ENCODE measurements around the gene NMNAT2.
"Not testable (repeated sequence)": the region's sequence is repeated elsewhere in the genome, so short reads cannot be mapped to it uniquely, and the experiment has no call there.

Gene NMNAT2

DNA sequence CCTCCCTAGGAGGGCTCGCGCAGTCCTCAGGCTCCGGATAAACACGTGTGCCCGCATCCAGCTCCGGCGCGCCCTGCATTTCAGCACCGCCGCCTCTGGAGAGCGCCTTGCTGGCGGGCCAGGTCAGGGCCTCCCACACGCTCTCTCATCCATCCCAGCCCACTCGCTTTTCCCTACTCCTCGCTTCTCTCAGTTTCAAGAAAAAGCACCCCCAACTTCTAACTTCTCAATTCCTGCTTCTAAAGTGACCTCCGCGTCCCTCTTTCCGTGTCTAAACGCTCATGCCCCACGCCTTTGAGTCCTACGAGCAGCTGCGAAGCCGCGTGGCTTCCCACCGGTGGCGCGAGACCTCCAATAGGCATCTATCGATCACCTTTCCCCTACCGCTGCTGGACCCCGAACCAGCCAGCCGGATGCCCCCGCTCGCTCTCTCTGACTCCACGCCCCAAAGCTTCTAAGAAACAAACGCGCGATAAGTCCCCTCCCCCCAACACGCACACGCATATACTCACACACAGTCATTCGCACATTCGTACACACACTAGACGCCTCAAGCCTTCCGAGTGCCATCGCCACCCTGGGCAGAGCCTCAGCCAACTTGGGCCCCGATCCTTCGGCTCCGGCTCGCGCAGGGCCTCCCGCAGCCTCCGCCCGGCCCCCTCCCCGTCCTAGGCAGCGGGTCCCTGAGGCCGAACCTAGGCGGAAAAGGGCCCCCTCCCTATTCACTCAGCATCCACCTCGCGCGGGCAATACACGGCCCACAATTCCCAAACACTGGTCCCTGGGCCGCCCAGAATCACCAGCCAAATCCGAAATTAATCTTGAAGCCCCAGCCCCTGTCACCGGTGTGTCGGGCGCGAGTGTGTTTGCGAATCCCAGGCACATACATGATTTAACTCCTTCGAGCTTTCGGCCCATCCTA, 1.1 kb downstream of the NMNAT2 start:
- no peak for DNase-seq

DNA sequence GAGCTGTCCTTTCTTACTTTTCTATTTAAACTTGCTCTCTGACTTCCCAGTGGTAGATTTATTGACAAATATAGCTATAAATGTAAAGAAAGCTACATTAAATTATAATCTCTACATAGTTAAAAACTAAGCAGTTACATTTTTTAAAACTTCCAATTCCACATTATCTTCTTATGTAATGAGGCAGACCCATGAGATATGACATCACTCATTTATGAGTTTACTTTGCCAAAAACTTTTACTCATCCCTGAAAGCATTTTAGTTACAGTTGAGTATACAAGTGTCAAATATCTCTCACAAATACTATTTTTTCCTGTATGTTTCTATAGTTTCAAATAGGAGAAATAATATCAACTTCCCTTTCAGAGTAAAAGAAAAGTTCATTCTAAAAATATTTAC, 3.8 kb downstream of the NMNAT2 start:
- no peak for DNase-seq

- no peak for DNase-seq
These were observed 7.1 kb downstream of the NMNAT2 start for GRCh38 chr1:183411091-183411490.

- no peak for DNase-seq
These were observed 10.2 kb downstream of the NMNAT2 start for GRCh38 chr1:183407961-183408360.

DNA sequence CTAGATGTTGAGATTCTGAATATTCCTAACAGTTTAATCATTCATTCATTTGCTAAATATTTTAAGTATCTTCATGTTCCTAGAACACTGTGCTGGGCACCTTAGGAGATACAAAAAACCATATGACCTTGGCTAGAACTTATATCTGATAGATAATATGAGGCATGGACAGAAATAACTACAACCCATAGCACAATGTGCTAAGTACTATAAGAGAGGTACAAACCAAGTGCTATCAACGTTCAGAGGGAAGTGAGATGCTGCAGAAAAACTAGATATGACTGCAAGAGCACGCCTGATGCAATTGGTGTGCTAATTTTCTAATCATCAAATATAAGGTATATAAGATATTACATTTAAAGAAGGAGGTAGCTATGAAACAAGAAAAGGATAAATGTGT, 10.7 kb downstream of the NMNAT2 start:
- no peak for DNase-seq

GRCh38 chr1:183404476-183404875, 13.7 kb downstream of the NMNAT2 start:
- DNase-seq = no peak

DNA sequence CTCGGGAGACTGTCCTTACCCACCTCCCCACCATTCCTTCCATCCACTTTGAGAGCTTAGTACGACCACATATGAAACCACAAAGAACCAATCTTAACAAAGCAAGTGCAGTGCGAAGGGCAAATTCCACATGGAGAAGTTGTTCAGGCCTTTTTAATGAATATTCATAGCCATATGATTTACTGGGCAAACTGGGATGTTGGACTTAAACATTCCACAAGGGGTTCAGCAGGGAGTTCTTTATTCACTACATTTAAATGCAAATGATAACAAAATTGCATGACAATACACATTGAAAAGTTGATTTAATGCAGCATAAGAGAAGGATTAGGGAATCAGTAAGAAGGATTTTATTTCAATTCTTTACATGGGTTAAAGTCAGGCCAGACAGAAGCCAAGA, 14.7 kb downstream of the NMNAT2 start:
- no peak for DNase-seq

- not testable (repeated sequence) for DNase-seq
These were observed 16.6 kb downstream of the NMNAT2 start for GRCh38 chr1:183401565-183401964.

GRCh38 chr1:183394435-183394834, 23.7 kb downstream of the NMNAT2 start:
- no peak for DNase-seq

DNA sequence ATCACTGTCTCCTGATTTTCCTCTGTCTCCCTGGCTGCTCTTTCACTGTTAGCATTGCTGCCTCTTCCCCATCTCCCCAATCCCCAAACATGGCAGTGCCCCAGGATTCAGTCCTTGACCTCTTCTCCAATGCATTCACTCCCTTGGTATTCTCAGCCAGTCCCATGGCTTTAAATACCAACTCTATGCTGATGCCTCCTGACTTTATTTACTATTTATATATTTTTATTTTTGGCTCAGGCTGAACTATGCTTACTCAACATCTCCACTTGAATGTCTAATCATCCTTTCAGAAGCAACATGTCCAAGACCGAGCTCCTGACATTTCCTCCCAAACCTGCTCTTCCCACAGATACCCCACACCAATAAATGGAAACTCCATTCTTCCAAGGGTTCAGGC, 26.3 kb downstream of the NMNAT2 start:
- DNase-seq = no peak

DNA sequence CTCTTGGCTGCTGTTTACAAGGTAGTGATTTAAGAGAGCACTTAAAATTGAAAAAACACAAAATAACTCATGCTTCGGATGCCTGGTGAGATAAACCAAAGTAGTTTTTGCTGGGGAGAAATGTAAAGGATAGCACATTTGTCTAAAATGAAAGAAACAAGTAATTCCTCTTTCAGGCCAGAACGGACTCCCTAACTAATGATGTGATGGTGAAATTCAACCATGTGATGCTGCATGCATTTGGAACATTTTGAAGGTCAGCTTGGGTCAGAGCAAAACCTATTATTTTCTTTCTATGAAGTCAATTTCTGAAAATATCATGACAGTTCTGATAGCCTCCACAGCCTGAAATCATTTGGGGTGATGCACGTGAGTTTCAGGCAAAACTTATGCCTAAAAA, 27.6 kb downstream of the NMNAT2 start:
- DNase-seq = no peak

GRCh38 chr1:183388735-183389134, 29.4 kb downstream of the NMNAT2 start:
- DNase-seq = no peak

- DNase-seq = no peak
These were observed 32.6 kb downstream of the NMNAT2 start for GRCh38 chr1:183385340-183386144.

DNA sequence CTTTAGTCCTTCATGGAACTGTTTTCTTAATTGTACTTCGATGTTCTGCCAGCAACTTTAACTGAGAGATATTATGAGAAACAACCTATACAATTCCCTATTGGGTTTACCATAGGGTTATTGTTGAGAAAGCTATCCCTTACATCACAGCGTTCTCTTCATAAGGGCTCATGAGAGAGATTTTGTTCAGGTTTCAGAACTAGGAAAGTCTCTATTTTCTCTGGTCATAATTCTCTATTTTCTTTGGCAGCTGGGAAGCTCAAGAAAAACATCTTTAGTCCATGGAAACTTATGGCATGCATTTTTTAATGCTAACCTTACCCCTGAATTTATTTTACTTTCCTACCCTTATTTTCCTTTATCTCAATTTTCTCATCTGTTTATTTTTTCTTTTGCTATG, 38.2 kb downstream of the NMNAT2 start:
- no peak for DNase-seq

- no peak for DNase-seq
These were observed 42.8 kb downstream of the NMNAT2 start for GRCh38 chr1:183375381-183375780.

DNA sequence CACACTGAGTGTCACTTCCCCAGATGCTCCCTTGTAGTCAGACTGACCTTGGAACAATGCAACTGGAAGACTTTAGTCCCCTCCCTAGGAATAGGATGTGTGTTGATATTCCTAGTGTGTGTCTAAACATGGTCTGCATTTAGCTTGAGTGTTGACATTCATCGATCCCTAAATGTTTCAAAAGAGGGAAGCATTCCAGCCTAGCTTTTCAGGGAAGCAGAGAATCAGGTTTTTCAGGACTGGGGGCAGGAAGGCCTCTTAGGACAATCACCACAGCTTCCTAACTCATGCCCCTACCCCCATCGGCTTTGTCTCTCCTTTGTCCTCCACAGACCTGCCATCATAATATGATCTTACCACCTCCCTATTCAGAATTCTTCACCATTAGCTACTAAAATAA, 43.4 kb downstream of the NMNAT2 start:
- DNase-seq = peak; percentile 54

- no peak for DNase-seq
These were observed 45.5 kb downstream of the NMNAT2 start for GRCh38 chr1:183372586-183373230.

- peak; percentile 86 for DNase-seq
These were observed 47.7 kb downstream of the NMNAT2 start for GRCh38 chr1:183370399-183371058.

- no peak for DNase-seq
These were observed 49.7 kb downstream of the NMNAT2 start for GRCh38 chr1:183368213-183369108.

DNA sequence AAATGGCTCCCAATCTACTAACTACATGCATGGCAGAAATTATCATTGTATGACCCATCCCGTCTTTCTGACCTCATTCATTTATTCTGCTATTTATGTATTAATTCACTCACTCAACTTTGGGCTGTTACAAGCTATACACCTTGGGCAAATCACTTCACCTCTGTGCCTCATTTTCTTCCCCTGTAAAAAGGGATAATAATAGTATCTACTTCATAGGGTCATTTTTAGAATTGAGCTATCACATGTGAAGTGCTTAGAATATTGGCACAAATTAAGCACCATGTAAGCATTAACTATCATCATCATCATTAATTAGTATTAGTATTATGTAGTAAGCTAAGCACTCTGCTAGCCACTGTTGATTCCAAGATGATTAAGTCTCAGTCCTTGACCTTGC, 52.1 kb downstream of the NMNAT2 start:
- DNase-seq = no peak

DNA sequence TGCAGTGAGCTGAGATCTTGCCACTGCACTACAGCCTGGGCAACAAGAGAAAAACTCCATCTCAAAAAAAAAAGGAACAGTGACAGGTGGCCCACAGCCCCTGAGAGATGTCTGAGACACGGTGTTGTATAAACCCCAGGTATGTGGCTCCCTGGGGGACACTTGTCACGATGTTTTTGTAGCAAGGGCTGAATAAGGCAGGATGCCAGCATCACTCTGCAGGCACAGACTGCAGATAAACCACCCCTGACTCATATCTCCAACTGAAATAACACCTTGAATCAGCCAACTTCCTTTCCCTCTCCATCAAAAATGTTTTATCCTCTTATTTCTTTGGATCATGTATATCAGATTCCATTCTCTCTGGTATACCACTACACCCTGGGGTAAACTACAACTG, 52.5 kb downstream of the NMNAT2 start:
- DNase-seq = no peak

GRCh38 chr1:183365093-183365492, 53.1 kb downstream of the NMNAT2 start:
- no peak for DNase-seq
